SK-N-SH (cell line): ENCODE results near the gene MARCHF11. TPM values are rescaled to one million over a fixed set of nuclear protein-coding genes. Genes with fewer than 3 reads are reported as not detected.

Source experiments
- CTCF ChIA-PET: fragments of 300-600, 350-600 bp; formaldehyde crosslinking; extraction: SDS; loops from one replicate; lab custom pipeline; 2021; lab: Yijun Ruan, JAX
- POLR2A ChIA-PET: fragments of 350-600 bp; sonication (Branson Sonifier 250); formaldehyde crosslinking; extraction: SDS; loops from one replicate; lab custom pipeline; 2020; ENCODE audit warnings: antibody characterized with exemption, inconsistent platforms; lab: Yijun Ruan, JAX
- DNase-seq: peaks from one replicate; pipeline ENCODE4 v3.0.0; 2012
- H2AFZ ChIP-seq: fragments of 200-600 bp; sonication (generic); 2 replicates; pipeline ENCODE4 v1.8.1; 2016; ENCODE audit warnings: antibody characterized with exemption, mild to moderate bottlenecking, low read depth
- H3F3A ChIP-seq: fragments of 200-600 bp; sonication (generic); replicated peaks from 2 replicates; pipeline ENCODE3; 2016; ENCODE audit warnings: antibody characterized with exemption, mild to moderate bottlenecking; ENCODE audit not compliant: insufficient read depth
- H3K27ac ChIP-seq, 2 experiments: fragments of 200-500 bp in 1 of 2; fragments of 200-600 bp in 1 of 2; sonication (Bioruptor generic) in 1 of 2; sonication (generic), shearing (Covaris generic) in 1 of 2; 2 replicates each; pipeline versions ENCODE4 v1.5.1 to v1.6.1; 2014 to 2016; ENCODE audit warnings: low read depth in 2 of 2, inconsistent platforms in 1 of 2, low read length in 1 of 2, mild to moderate bottlenecking in 1 of 2, mixed read lengths in 1 of 2
- H3K27me3 ChIP-seq: fragments of 200-600 bp; sonication (generic), shearing (Covaris generic); 2 replicates; pipeline ENCODE4 v1.6.1; 2016; ENCODE audit warnings: mixed run types; ENCODE audit not compliant: insufficient read depth
- H3K36me3 ChIP-seq, 2 experiments: fragments of 200-500 bp in 1 of 2; fragments of 200-600 bp in 1 of 2; sonication (Bioruptor generic) in 1 of 2; sonication (generic) in 1 of 2; replicated peaks in 1 of 2; 2 replicates each; pipeline versions ENCODE3 to v1.5.1; 2014 to 2016; ENCODE audit warnings: low read length in 1 of 2, mild to moderate bottlenecking in 1 of 2; ENCODE audit not compliant: insufficient read depth in 2 of 2, control insufficient read depth in 1 of 2
- H3K4me1 ChIP-seq, 2 experiments: fragments of 200-500 bp in 1 of 2; fragments of 200-600 bp in 1 of 2; sonication (Bioruptor generic) in 1 of 2; sonication (generic), shearing (Covaris generic) in 1 of 2; 2 replicates each; pipeline versions ENCODE4 v1.5.1 to v1.6.1; 2014 to 2016; ENCODE audit warnings: low read depth in 1 of 2, low read length in 1 of 2, mixed run types in 1 of 2; ENCODE audit not compliant: insufficient read depth in 2 of 2, control insufficient read depth in 1 of 2
- H3K4me2 ChIP-seq: fragments of 200-600 bp; sonication (generic), shearing (Covaris generic); 2 replicates; pipeline ENCODE4 v1.6.1; 2017; ENCODE audit warnings: mixed run types
- H3K4me3 ChIP-seq, 2 experiments: fragments of 200-500 bp in 1 of 2; fragments of 200-600 bp in 1 of 2; sonication (Bioruptor generic) in 1 of 2; sonication (generic), shearing (Covaris generic) in 1 of 2; 2 replicates each; pipeline versions ENCODE4 v1.5.1 to v1.8.1; 2014 to 2016; ENCODE audit warnings: low read depth in 2 of 2, inconsistent platforms in 1 of 2, low read length in 1 of 2, mild to moderate bottlenecking in 1 of 2, mixed read lengths in 1 of 2, moderate library complexity in 1 of 2
- H3K79me2 ChIP-seq: fragments of 200-600 bp; sonication (generic); 2 replicates; pipeline ENCODE4 v1.8.1; 2017; ENCODE audit warnings: mild to moderate bottlenecking; ENCODE audit not compliant: insufficient read depth
- H3K9ac ChIP-seq: fragments of 200-600 bp; sonication (generic); 2 replicates; pipeline ENCODE4 v1.6.1; 2017; ENCODE audit warnings: mixed run types
- H3K9me2 ChIP-seq: fragments of 200-600 bp; sonication (generic); 2 replicates; pipeline ENCODE4 v1.6.1; 2017; ENCODE audit warnings: mixed run types
- H3K9me3 ChIP-seq: fragments of 200-600 bp; sonication (generic); 2 replicates; pipeline ENCODE4 v1.6.1; 2017; ENCODE audit warnings: mixed run types, mild to moderate bottlenecking, moderate library complexity
- H4K20me1 ChIP-seq: fragments of 200-600 bp; sonication (generic); 2 replicates; pipeline ENCODE4 v1.6.1; 2017; ENCODE audit warnings: mild to moderate bottlenecking, mixed run types; ENCODE audit not compliant: insufficient read depth
- EZH2phosphoT487 ChIP-seq: fragments of 200-600 bp; sonication (generic); IDR thresholded peaks from 2 replicates; pipeline ENCODE4 v1.6.1; 2017; ENCODE audit warnings: low read depth, mixed run types, mild to moderate bottlenecking, antibody characterized with exemption, moderate library complexity, borderline replicate concordance
- FOSL2 ChIP-seq: IDR thresholded peaks from 2 replicates; pipeline ENCODE4 v1.4.0; 2012; ENCODE audit warnings: low read depth, mild to moderate bottlenecking, moderate library complexity, borderline replicate concordance
- SMC3 ChIP-seq: IDR thresholded peaks from 2 replicates; pipeline ENCODE4 v1.6.1; 2012; ENCODE audit warnings: low read depth, low read length, improper control_type of control experiment
- WGBS: methylation state at CpG from one replicate; pipeline ENCODE4 v1.1.6; 2017; ENCODE audit warnings: low lambda C conversion rate; 5-methylcytosine and 5-hydroxymethylcytosine counted together
- polyA plus RNA-seq, 3 experiments: library from polyadenylated mRNA; depleted of rRNA; stranded (reverse); fragments of >200 nt; gene quantifications; 2 replicates each; pipeline ENCODE4 v1.2.3, GENCODE V29; 2012
- small RNA-seq, 7 experiments: library from RNA; depleted of rRNA; stranded (forward); fragments of <200 nt; gene quantifications; one replicate each; pipeline ENCODE3, GENCODE V24; 2012

The MARCHF11 gene
- polyA plus RNA-seq, 1 of the 3 experiments (the other 2 are of a cell fraction): 1.7 TPM

GRCh38 chr5:16017720-16018119 lies 161.9 kb downstream of the MARCHF11 start:
- WGBS: 35% methylated on average over 2 of the region's 2 CpGs
- POLR2A ChIA-PET: no interaction called here
- H3K36me3 ChIP-seq: no peaks in the 10 kb centered on the region
- no peaks in the 10 kb centered on the region for H3K9me3 ChIP-seq
- H3K9ac ChIP-seq: no peak overlapping the region
- H3K27ac ChIP-seq: no peak overlapping the region
- H3F3A ChIP-seq: no peaks in the 10 kb centered on the region
- CTCF ChIA-PET: no interaction called here
- no peak overlapping the region for H3K4me3 ChIP-seq
- peaks cover 0 to 3% of the 10 kb centered on the region in 2 experiments; a peak in 1 of 4 replicates for H3K4me1 ChIP-seq
- H3K4me2 ChIP-seq: no peak overlapping the region
- DNase-seq: no peak
- H3K79me2 ChIP-seq: no peaks in the 10 kb centered on the region
- TF ChIP-seq SMC3: no peak
- no peak for TF ChIP-seq FOSL2
- no peak for TF ChIP-seq EZH2phosphoT487
- H3K27me3 ChIP-seq: no peaks in the 10 kb centered on the region
- H2AFZ ChIP-seq: no peak overlapping the region
- H4K20me1 ChIP-seq: no peaks in the 10 kb centered on the region
- no peaks in the 10 kb centered on the region for H3K9me2 ChIP-seq

Small RNAs within 50 kb of the gene (small RNA-seq; reads per million reads assigned to genes)
- 0 to 0.10 (median 0) reads per million in 7 experiments for gene RNA5SP178
